Testis (tissue), 2 donors: ENCODE results near the gene SERTAD2.

Experiments used
- POLR2A ChIP-seq: fragments of 450-650 bp; IDR thresholded peaks from one replicate; pipeline ENCODE4 v1.6.1; 2017; ENCODE audit warnings: antibody characterized with exemption, mild to moderate bottlenecking, moderate library complexity
- TF ChIP-seq, protein P1 (sequence below), 3 experiments: fragments of 450-650 bp in 2 of 3; fragments of 200-600 bp in 1 of 3; sonication (generic) in 1 of 3; IDR thresholded peaks; one replicate each; pipeline ENCODE4 v1.5.1; 2016 to 2019; ENCODE audit warnings: antibody characterized with exemption in 3 of 3, mild to moderate bottlenecking in 2 of 3, moderate library complexity in 1 of 3

DNA sequence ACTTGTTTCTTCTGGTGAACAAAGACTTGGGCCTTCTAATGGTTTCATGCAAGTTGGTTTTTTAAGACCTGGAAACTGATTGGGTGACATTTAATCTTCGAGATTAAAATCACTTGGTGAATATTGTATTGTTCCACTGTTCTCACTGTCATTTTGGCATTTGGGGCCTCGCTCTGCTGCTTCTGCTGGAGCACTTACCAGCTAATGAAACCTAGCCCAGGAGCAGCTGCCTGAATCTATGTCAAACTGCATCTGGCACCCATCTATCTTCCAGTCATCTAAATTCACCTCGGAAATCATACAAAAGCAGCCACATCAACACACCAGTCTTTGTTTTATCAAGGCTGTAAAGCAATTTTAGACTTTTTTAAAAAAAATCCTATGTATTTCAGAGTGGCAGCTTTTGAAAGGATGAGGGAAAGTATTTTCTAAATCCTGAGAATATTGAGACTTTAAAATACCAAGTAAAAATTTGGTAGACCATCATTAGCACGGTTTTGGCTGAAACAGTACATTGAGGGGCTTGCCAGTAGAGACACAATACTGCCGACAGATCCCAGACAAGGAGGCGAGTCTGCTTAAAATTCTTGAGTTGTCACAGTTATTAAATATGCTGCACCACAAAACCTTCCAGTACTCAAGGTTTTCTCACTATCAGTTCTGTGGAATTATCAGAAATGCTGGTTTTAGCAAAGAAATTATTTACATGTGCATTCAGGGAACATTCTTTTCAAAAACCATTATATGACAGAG lies 26.1 kb upstream of the SERTAD2 start:
- TF ChIP-seq POLR2A, result no peak
- TF ChIP-seq, protein P1, sequence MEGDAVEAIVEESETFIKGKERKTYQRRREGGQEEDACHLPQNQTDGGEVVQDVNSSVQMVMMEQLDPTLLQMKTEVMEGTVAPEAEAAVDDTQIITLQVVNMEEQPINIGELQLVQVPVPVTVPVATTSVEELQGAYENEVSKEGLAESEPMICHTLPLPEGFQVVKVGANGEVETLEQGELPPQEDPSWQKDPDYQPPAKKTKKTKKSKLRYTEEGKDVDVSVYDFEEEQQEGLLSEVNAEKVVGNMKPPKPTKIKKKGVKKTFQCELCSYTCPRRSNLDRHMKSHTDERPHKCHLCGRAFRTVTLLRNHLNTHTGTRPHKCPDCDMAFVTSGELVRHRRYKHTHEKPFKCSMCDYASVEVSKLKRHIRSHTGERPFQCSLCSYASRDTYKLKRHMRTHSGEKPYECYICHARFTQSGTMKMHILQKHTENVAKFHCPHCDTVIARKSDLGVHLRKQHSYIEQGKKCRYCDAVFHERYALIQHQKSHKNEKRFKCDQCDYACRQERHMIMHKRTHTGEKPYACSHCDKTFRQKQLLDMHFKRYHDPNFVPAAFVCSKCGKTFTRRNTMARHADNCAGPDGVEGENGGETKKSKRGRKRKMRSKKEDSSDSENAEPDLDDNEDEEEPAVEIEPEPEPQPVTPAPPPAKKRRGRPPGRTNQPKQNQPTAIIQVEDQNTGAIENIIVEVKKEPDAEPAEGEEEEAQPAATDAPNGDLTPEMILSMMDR (IDR thresholded peaks at IDR 0.05), result no peak
